HG03342 (cell line): ENCODE measurements around the gene ZWILCH.
"Not testable (repeated sequence)": the region's sequence is repeated elsewhere in the genome, so short reads cannot be mapped to it uniquely, and the experiment has no call there.

Experiments
- ATAC-seq: cut with Tn5 transposase; IDR thresholded peaks from one replicate; pipeline ENCODE4 v1.9.1; 2021; ENCODE audit warnings: mild to moderate bottlenecking, moderate library complexity; ENCODE audit not compliant: unreplicated experiment

ZWILCH gene

DNA sequence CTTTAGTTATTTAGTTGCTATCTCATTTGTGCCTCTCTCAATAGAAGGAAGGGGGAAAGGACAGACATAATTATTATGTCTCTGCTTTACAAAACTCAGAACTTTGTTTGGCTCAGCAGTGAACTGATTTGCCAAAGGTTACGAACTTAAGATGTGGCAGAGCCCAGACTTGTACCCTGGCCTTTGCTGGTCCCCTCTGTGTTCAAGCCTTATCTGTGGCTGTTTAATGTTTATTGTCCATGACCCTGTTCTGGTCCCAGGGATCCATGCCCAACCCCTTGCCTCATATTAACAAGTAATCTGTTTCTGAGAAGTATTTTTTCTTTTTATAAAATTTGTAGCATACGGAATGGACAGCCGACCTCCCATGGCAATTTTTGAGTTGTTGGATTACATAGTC, 18.2 kb upstream of the ZWILCH start:
- ATAC-seq = no peak

- ATAC-seq = no peak
These were observed 16.6 kb upstream of the ZWILCH start for GRCh38 chr15:66488525-66488924.

GRCh38 chr15:66489179-66489791, 15.8 kb upstream of the ZWILCH start:
- no peak for ATAC-seq

- no peak for ATAC-seq
These were observed 13.3 kb upstream of the ZWILCH start for GRCh38 chr15:66491846-66492245.

DNA sequence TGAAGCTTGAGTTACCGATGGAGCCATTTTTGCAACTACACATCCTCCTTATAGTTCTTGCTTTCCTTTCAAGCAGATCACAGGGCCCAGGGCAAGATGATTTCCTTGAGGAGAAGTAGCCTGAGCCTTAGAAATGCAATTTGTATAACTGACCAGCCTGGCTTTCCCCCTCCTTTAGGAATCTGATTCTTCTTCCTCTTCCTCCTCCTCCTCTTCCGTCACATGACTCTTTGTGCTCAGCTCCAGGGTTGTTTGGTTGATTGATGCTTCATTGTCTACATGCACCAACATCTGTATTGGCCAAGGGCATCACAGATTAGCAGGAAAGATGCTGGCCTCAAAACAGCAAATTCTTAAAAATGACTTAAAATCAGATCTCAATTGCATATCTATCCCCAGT, 10.9 kb upstream of the ZWILCH start:
- no peak for ATAC-seq

DNA sequence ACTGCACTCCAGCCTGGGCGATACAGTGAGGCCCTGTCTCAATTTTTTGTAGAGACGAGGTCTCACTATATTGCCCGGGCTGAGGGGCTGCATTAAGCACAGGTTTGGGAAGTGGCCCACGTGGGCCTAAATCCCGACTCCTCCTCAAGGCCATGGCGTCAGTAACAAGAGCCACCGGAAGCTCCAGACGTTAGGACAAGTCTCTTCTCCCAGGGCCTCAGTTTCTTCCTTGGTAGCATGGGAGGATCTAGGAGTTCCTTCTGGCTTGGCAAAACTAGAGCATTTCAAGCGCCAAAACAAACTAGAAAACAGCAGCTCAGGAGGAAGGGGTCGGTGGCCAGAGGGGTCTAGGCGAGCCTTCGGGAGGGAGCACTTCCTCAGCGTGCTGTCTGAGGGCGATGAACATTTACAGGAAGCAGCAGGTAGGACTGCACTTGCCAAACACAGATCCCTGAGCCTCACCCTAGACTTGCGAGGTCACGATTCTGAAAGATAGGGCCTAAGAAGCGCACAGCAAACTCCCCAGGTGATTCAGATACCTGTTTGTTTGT, 8.1 kb upstream of the ZWILCH start:
- peak; percentile 17 for ATAC-seq

- ATAC-seq = peak; percentile 82
These were observed 7.3 kb upstream of the ZWILCH start, which contains the start of gene SNAPC5 for GRCh38 chr15:66497502-66498455. SNAPC5 (minus strand) TSS chr15:66497762; CDS start chr15:66497731, 31 bp downstream.

GRCh38 chr15:66498501-66499386, 6.4 kb upstream of the ZWILCH start:
- no peak for ATAC-seq

- ATAC-seq = not testable (repeated sequence)
These were observed 4.8 kb upstream of the ZWILCH start for GRCh38 chr15:66500346-66500745.

DNA sequence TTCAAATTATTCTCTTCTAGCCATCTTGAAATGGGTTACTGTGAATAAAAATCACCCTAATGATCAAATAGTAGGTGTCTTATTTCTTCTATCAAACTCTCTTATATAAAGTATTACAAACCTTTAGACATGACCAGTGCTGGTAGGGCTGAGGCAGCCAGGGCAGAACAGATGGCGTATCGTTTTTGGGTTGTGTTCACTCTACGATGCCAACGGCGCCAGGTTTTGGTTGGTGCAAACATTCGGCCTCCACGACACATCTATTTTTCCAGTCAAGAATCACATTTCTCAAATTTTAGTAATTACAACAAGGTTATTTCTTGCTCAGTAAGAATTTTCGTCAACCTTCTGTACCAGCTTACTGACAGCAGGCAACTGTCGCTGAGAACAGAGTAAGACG, 2.6 kb upstream of the ZWILCH start:
- ATAC-seq = no peak

- ATAC-seq = not testable (repeated sequence)
These were observed 2.0 kb upstream of the ZWILCH start for GRCh38 chr15:66503041-66503648.

DNA sequence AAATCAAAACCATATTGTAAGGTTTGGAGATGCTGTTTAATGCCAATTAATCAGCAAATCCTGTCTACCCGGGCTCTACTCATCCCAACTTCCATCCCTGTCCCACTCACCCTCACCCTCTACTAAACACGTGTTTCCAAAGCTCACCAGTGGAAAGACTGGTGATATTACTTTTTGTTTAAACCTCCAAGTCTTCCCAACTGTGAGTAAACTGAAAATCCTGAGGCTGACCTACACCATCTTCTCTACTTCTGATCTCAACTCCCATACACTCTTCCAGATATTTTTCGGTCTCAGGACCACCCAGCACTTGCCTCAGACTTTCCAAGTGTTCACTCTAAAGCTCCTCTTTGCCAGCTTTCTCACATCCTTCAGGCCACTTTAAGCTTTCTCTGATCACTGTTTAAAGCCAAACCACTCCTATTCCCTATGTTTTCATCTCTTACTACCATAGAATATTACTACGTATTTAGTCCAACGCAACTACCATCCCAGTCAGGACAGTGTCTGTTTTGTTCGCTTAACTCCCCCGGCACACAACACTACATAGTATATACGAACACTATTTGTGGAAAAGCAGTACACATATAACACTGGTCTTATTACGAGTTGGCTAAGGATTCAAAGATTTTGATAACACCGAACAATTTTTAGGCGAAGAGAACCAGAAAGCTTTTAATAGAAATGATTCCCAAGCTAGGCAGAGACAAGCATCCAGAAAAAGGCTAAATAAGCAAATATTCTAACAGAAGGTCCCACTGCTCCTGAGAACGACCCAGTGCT, 1.2 kb upstream of the ZWILCH start:
- no peak for ATAC-seq

DNA sequence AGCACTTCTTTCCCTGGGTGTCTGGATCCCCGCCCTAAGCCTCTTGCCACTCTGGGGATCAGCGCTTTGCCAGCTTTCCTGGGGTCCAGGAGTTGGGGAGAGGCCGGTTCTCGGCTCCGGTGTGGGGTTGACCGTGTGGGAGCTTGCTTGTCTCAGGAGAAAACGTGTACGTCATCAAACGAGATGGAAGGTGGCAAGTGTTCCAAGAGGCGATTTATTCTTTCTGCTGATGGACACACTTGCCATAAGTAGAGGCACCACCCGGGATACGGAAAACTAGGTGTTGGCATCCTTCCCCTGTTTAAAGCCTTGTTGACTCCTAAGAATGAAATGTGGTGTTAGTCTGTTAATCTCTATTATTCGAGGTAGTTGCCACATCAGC, 295 bp downstream of the ZWILCH start:
- no peak for ATAC-seq

GRCh38 chr15:66505818-66506217, 692 bp downstream of the ZWILCH start:
- no peak for ATAC-seq

GRCh38 chr15:66508293-66508883, 3.3 kb downstream of the ZWILCH start:
- no peak for ATAC-seq

DNA sequence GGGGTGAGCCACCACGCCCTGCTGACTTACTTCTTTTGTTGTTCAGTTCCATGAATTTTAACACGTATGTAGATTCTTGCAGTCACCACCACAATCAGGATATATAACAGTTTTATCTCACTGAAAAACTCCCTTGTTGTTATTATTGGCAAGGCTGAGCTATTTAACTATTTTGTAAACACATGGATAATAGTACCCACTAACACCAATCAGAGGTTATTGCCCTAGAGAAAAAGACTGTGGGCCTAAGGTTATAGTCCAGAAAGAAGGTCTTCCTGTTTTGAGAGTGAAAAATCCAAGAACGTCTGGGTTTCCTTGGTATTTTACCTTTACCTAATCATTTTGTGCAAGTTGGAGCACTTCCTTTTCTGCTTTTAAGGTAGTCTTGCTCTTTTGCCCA, 9.5 kb downstream of the ZWILCH start:
- ATAC-seq = no peak

DNA sequence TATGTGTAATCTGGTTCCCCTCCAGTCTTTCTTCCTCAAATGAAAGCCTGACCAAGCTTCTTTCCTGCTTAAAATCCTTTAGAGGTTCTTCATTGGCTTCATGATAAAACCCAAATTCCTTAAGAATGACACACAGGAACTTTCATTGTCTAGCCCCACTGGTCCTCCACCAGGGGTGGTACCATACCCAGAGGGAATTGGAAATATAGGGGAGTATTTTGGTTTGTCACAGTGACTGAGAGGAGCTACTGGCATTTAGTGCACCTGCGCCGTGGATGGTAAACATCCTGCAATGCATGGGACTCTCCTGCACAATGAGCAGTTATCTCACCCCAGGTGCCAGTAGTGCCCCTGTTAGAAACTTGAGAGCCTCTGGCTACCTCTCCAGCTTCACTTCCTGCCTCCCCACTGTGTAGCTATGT, 10.8 kb downstream of the ZWILCH start:
- ATAC-seq = no peak

DNA sequence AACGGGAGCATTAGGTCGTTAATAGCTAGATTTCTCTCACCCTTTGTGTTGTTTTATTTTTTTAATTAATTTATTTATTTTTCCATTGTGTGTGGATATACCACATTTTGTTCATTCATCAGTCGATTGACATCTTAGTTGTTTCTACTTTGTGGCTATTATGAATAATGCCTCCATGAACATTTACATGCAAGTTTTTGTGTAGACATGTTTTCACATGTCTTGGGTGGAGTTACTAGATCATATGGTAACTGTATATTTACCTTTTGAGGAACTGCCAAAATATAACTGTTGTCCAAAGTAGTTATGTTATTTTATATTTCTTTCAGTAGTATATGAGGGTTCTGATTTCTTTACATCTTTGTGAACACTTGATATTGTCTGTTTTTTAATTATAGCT, 18.8 kb downstream of the ZWILCH start:
- ATAC-seq = no peak

DNA sequence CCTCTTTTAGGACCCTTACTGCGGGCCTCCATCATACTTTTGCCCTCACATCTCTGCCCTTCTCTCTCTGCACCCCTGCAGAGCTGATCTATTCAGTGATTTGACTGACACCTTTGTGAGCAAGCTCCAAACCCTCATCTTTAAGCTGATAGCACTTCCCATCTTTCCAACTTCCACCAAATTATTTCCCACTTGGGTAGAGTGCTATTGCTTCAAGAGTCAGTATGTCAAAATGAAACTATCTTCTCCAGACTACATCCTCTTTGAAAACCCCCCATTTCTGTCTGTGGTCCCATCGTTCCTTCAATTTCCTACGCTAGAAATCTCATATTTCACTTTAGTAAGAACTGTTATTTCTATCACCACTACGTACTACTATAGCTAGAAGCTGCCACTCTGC, 19.7 kb downstream of the ZWILCH start:
- no peak for ATAC-seq
